Esophagus (tissue), 2 donors: ENCODE results near the gene RAB34. TPM values are rescaled to one million over a fixed set of nuclear protein-coding genes. Genes with fewer than 3 reads are reported as not detected.

Experiments
- polyA plus RNA-seq, 2 donors: library from polyadenylated mRNA; stranded (reverse); fragments of 200-250 nt; gene quantifications; one replicate each; pipeline ENCODE4 v1.2.3, GENCODE V29; 2013
- donor health status: healthy with polysubstance abuse.
- donor health status: Bipolar disorder and iron deficiency.

RAB34 gene
- polyA plus RNA-seq, 2 donors, result 31.5 to 42.2 TPM

Other genes starting within 250 kb of the RAB34 start
- under 1 TPM in 1 of 2 donors, not detected in 1; 0.02 TPM for gene SLC13A2, start 244.2 kb downstream of the RAB34 start, polyA plus RNA-seq
- 10 to 100 TPM in 1 of 2 donors, 1 to 10 TPM in 1; 8.8 to 10.6 TPM for gene FOXN1, start 211.5 kb downstream of the RAB34 start, polyA plus RNA-seq
- 10 to 100 TPM; 15.3 to 20.1 TPM for gene UNC119, start 165.2 kb downstream of the RAB34 start, polyA plus RNA-seq
- gene PIGS, start 146.3 kb downstream of the RAB34 start, polyA plus RNA-seq, result 10 to 100 TPM in 1 of 2 donors, 1 to 10 TPM in 1; 9.8 to 30.7 TPM
- gene ALDOC, start 141.0 kb downstream of the RAB34 start, polyA plus RNA-seq, result 10 to 100 TPM; 21.3 to 24.0 TPM
- gene SPAG5, start 118.8 kb downstream of the RAB34 start, polyA plus RNA-seq, result 10 to 100 TPM; 11.6 to 19.7 TPM
- 1 to 10 TPM; 2.0 to 6.7 TPM for gene RSKR, start 103.7 kb downstream of the RAB34 start, polyA plus RNA-seq
- 10 to 100 TPM; 19.2 to 23.5 TPM for gene BLTP2, start 72.7 kb downstream of the RAB34 start, polyA plus RNA-seq
- 10 to 100 TPM; 20.7 to 40.6 TPM for gene SDF2, start 56.0 kb downstream of the RAB34 start, polyA plus RNA-seq
- gene SUPT6H, start 55.7 kb downstream of the RAB34 start, polyA plus RNA-seq, result 10 to 100 TPM; 21.4 to 29.2 TPM
- gene PROCA1, start 6.0 kb downstream of the RAB34 start, polyA plus RNA-seq, result 1 to 10 TPM in 1 of 2 donors, under 1 TPM in 1; 0.59 to 2.0 TPM
- 1,000 to 10,000 TPM in 1 of 2 donors, 100 to 1,000 TPM in 1; 745 to 1,436 TPM for gene RPL23A, start 2.1 kb upstream of the RAB34 start, polyA plus RNA-seq
- 10 to 100 TPM; 12.5 to 16.9 TPM for gene TLCD1, start 8.4 kb upstream of the RAB34 start, polyA plus RNA-seq
- 1 to 10 TPM; 2.6 to 5.3 TPM for gene NEK8, start 10.9 kb upstream of the RAB34 start, polyA plus RNA-seq
- 10 to 100 TPM; 30.0 to 34.6 TPM for gene TRAF4, start 26.1 kb upstream of the RAB34 start, polyA plus RNA-seq
- 1 to 10 TPM; 5.6 to 7.3 TPM for gene FAM222B, start 124.9 kb upstream of the RAB34 start, polyA plus RNA-seq
- gene ERAL1, start 137.1 kb upstream of the RAB34 start, polyA plus RNA-seq, result 10 to 100 TPM; 24.0 to 32.4 TPM
- 10 to 100 TPM; 33.0 to 52.3 TPM for gene FLOT2, start 179.9 kb upstream of the RAB34 start, polyA plus RNA-seq
- gene DHRS13, start 185.2 kb upstream of the RAB34 start, polyA plus RNA-seq, result 10 to 100 TPM in 1 of 2 donors, 1 to 10 TPM in 1; 9.4 to 15.6 TPM
- 1 to 10 TPM; 8.6 to 9.1 TPM for gene PHF12, start 233.7 kb upstream of the RAB34 start, polyA plus RNA-seq